Activated CD4-positive, alpha-beta memory T cell treated with anti-CD3 and anti-CD28 coated beads for 36 hours (primary cell): ENCODE data around the gene TAPBP. TPM values are rescaled to one million over a fixed set of nuclear protein-coding genes. Genes with fewer than 3 reads are reported as not detected.

ENCODE experiments used
- CTCF ChIA-PET: fragments of 350-600 bp; sonication (Branson Sonifier 250); formaldehyde crosslinking; loops from one replicate; lab custom pipeline; 2021; ENCODE audit warnings: antibody characterized with exemption, inconsistent platforms; lab: Charles Lee
- POLR2A ChIA-PET: fragments of 350-600 bp; sonication (Branson Sonifier 250); formaldehyde crosslinking; loops from one replicate; lab custom pipeline; 2021; ENCODE audit warnings: antibody characterized with exemption; lab: Charles Lee
- DNase-seq: peaks from one replicate; pipeline ENCODE4 v3.0.0-alpha.2; 2020
- H3K27ac Mint-ChIP-seq: one replicate; pipeline ENCODE4 v1.8.0; 2021; ENCODE audit warnings: mixed read lengths
- H3K27me3 Mint-ChIP-seq: one replicate; pipeline ENCODE4 v1.8.0; 2021; ENCODE audit warnings: mixed read lengths
- H3K36me3 Mint-ChIP-seq: one replicate; pipeline ENCODE4 v1.8.0; 2021; ENCODE audit warnings: mixed read lengths
- H3K4me1 Mint-ChIP-seq: one replicate; pipeline ENCODE4 v1.8.0; 2021; ENCODE audit warnings: low read depth, mixed read lengths
- H3K4me3 Mint-ChIP-seq: one replicate; pipeline ENCODE4 v1.8.0; 2021; ENCODE audit warnings: mild to moderate bottlenecking, mixed read lengths
- H3K9me3 Mint-ChIP-seq: one replicate; pipeline ENCODE4 v1.8.0; 2021; ENCODE audit warnings: mixed read lengths
- intact Hi-C: fragments of 100-400 bp; cut with micrococcal nuclease; formaldehyde crosslinking; loops from one replicate; pipeline ENCODE4 v1.15.1; 2023
- total RNA-seq, 2 experiments: library from RNA; stranded (reverse); gene quantifications; one replicate each; pipeline ENCODE4 v1.2.3, GENCODE V29; 2021

The TAPBP gene
- total RNA-seq, 2 experiments from 2014 or later = 202 to 213 TPM

- intact Hi-C loops = loop anchor here (5.0 kb wide), 1 partner anchor 95 kb away; the partner anchor contains the start of gene KIFC1
- Mint-ChIP-seq H3K9me3 (no peaks in the 10 kb centered on the region), H3K27ac (peak overlapping the region; percentile 54), H3K27me3 (no peaks in the 10 kb centered on the region), H3K4me3 (peak overlapping the region; percentile 13), H3K4me1 (peaks cover 25% of the 10 kb centered on the region), H3K36me3 (peaks cover 26% of the 10 kb centered on the region)
- CTCF ChIA-PET = interaction anchor here (4.7 kb wide), 1 partner anchor 19 kb away, joined by 31 read pairs; the partner anchor contains the start of gene B3GALT4
- DNase-seq = no peak
- POLR2A ChIA-PET = interaction anchor here (0.8 to 3.3 kb wide), 4 partner anchors 7 to 282 kb away, joined by 3 to 30 read pairs (median 4); partner anchors contain the start of genes PFDN6, RPS18, VPS52 and WDR46
These were observed 17.0 kb downstream of the TAPBP start for GRCh38 chr6:33296797-33297405.

DNA sequence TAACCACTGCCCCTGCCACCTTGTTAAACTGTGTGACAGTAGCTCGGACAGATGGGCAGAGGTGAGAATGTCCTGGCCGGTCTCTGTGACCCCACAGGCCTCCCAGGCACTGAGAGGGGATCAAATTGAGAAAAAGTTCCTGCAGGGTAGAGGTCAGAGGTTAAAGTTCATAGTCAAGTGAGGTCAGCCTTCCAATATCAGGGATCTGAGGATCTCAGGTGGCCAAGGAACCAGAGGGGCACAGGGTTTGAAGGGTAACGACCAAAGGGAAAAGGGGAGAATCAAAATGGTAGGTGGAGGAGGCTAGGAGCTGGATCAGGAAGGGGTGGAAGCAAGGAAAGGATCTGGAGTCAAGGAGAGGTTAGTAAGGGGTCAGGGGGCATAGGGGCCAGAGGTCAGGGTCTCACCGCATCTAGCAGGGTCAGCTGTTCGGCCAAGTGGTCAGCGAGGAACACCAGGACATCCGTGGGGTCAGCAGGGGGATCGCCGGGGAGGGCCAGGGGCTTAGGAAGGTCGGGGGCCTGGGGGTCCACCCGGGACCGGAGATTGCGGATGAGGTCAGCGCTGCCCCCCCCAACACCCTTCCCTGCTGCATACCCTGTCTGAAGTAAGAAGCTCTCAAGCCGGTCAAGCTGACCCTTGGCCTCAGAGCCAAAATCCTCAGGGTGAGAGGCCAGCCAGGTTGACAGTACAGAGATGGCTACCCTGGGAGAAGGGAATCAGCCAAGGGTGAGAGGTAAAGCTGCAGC lies 18.1 kb downstream of the TAPBP start:
- H3K36me3 Mint-ChIP-seq = peaks cover 19% of the 10 kb centered on the region
- no peak for DNase-seq
- no peak overlapping the region for H3K27ac Mint-ChIP-seq
- peaks cover 28% of the 10 kb centered on the region for H3K4me1 Mint-ChIP-seq
- CTCF ChIA-PET = interaction anchor here (4.7 kb wide), 1 partner anchor 18 kb away, joined by 31 read pairs; the partner anchor contains the start of gene B3GALT4
- no peak overlapping the region for H3K4me3 Mint-ChIP-seq
- no peaks in the 10 kb centered on the region for H3K27me3 Mint-ChIP-seq
- intact Hi-C loops = loop anchor here (5.0 kb wide), 1 partner anchor 97 kb away; the partner anchor contains the start of gene KIFC1
- no peaks in the 10 kb centered on the region for H3K9me3 Mint-ChIP-seq
- POLR2A ChIA-PET = no interaction called here

- ChIA-PET POLR2A (no interaction called here), CTCF (no interaction called here)
- no peak for DNase-seq
- Mint-ChIP-seq H3K27me3 (no peaks in the 10 kb centered on the region), H3K36me3 (peaks cover 9% of the 10 kb centered on the region), H3K27ac (peak overlapping the region; percentile 26), H3K4me3 (no peak overlapping the region), H3K4me1 (peaks cover 30% of the 10 kb centered on the region), H3K9me3 (no peaks in the 10 kb centered on the region)
- intact Hi-C loops = no loop called here
These were observed 19.6 kb downstream of the TAPBP start for GRCh38 chr6:33294086-33294823.

DNA sequence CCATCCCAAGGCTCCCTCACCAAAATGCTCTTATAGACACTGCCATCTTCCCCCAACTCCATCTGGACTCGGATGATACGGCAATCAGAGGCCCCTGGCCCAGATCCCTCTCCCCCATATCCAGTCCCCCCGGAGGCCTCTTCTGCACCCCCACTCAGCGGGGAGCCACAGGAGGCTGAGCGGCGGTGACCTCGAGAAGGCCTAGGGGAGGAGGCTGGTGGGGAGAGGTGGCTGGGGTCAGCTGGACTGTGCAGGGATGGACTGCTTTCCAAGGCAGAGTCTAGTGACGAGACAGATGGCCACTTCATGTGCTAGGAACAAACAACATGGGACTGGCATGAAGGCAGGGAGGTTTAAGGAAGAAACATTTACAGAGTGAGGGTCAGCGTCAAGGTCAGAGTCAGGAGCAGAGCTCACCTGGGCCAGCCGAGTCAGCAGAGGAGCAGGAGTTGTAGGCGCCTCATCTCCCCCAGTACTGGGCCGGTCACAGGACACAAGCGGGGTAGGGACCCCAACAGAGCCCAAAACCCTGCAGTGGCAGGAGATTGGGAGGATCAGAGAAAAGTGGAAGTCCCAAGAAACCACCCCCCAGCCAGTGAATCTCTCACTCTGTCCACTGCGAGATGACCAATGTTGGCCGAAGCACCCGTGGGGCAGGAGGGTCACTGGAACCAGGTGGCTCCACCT lies 20.7 kb downstream of the TAPBP start:
- Mint-ChIP-seq H3K27me3 (no peaks in the 10 kb centered on the region), H3K4me1 (peaks cover 35% of the 10 kb centered on the region), H3K4me3 (no peak overlapping the region), H3K27ac (no peak overlapping the region), H3K36me3 (peaks cover 9% of the 10 kb centered on the region), H3K9me3 (no peaks in the 10 kb centered on the region)
- CTCF ChIA-PET = no interaction called here
- POLR2A ChIA-PET = no interaction called here
- no peak for DNase-seq
- intact Hi-C loops = no loop called here

GRCh38 chr6:33290459-33290858 lies 23.4 kb downstream of the TAPBP start:
- ChIA-PET CTCF (interaction anchor here (2.4 to 4.9 kb wide), 3 partner anchors 9 to 100 kb away, joined by 6 to 37 read pairs (median 18); partner anchors contain the start of genes B3GALT4 and RGL2), POLR2A (interaction anchor here (0.6 to 3.7 kb wide), 5 partner anchors 8 to 246 kb away, joined by 3 to 40 read pairs (median 12); partner anchors contain the start of genes B3GALT4, RGL2 and TAPBP)
- H3K27ac Mint-ChIP-seq = peak overlapping the region; percentile 80
- peaks cover 25% of the 10 kb centered on the region for H3K36me3 Mint-ChIP-seq
- no peak for DNase-seq
- intact Hi-C loops = no loop called here
- peak overlapping the region; percentile 98 for H3K4me3 Mint-ChIP-seq
- H3K9me3 Mint-ChIP-seq = no peaks in the 10 kb centered on the region
- H3K27me3 Mint-ChIP-seq = no peaks in the 10 kb centered on the region
- H3K4me1 Mint-ChIP-seq = peaks cover 41% of the 10 kb centered on the region

- peaks cover 25% of the 10 kb centered on the region for H3K36me3 Mint-ChIP-seq
These were observed 24.0 kb downstream of the TAPBP start for GRCh38 chr6:33289784-33290315.

DNA sequence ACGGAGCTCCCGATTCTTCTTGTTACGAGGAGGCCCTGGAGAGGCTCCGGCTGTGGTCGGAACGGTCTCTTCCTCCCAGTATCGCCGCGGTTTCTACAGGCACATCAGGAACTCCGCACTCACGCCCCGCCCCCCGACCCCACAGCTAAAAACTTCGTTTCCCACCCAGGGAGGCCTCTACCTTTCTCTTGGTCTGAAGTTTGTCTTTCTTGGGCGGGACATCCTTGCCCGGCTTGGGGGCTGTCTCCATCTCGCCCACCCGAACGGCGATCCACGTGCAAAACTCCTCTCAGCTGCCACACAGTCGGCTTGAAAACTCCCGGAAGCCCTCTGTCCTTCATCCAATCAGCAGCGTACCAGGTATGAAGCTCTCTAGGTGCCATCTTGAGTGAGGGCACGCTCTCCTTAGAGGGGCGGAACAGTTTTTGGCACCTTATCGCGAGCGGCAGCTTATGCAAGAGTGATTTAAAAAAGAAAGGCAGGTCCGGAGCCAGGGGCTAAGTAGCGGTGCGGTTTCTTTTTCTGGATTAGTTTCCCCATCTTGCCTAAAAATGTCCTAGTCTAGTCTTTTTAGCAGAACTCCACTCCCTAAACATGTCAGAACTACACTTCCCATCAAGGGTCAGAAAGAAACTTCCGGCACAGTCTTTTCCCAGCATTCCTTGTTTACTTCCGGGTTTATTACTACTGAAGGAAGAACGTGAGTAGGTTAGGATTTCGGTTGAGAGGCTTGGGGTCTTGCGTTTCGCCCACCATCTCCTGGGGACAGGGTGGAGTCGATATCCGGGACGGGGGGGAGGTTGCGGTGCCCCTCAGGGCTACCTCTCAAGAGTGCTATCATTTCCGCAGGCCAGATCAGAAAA lies 24.7 kb downstream of the TAPBP start, which contains the start of the genes PFDN6 and WDR46:
Gene PFDN6, plus strand, starts transcription at position 681 of the 863 bp plus-strand sequence. CDS start 256 bp downstream, outside the sequence.
Gene WDR46, minus strand, starts transcription at position 319 of the 863 bp plus-strand sequence. Its CDS starts 69 bp downstream, at position 250.
- intact Hi-C loops = loop anchor here (1.0 kb wide), 5 partner anchors 10 to 40 kb away; partner anchors contain the start of genes B3GALT4 and VPS52
- H3K4me1 Mint-ChIP-seq = peaks cover 41% of the 10 kb centered on the region
- no peaks in the 10 kb centered on the region for H3K27me3 Mint-ChIP-seq
- peaks cover 27% of the 10 kb centered on the region for H3K36me3 Mint-ChIP-seq
- H3K27ac Mint-ChIP-seq = peak within 1 kb of the TSS; percentile 80
- DNase-seq = peak; percentile 89
- H3K9me3 Mint-ChIP-seq = no peaks in the 10 kb centered on the region
- POLR2A ChIA-PET = interaction anchor here (0.7 to 3.7 kb wide), 7 partner anchors 9 to 317 kb away, joined by 3 to 40 read pairs (median 12); partner anchors contain the start of genes B3GALT4, RGL2, RPS18 and TAPBP
- CTCF ChIA-PET = interaction anchor here (1.3 to 4.9 kb wide), 5 partner anchors 10 to 102 kb away, joined by 4 to 37 read pairs (median 6); partner anchors contain the start of genes B3GALT4, RGL2, RPS18 and VPS52
- peak within 1 kb of the TSS; percentile 98 for H3K4me3 Mint-ChIP-seq

More at GRCh38 chr6:33289784-33290315, 24.0 kb downstream of the TAPBP start:
- CTCF ChIA-PET = interaction anchor here (1.3 to 4.9 kb wide), 5 partner anchors 9 to 101 kb away, joined by 4 to 37 read pairs (median 6); partner anchors contain the start of genes B3GALT4, RGL2, RPS18 and VPS52
- intact Hi-C loops = loop anchor here (1.0 kb wide), 5 partner anchors 9 to 41 kb away; partner anchors contain the start of genes B3GALT4 and VPS52
- Mint-ChIP-seq H3K27me3 (no peaks in the 10 kb centered on the region), H3K4me1 (peaks cover 41% of the 10 kb centered on the region), H3K4me3 (peak overlapping the region; percentile 98), H3K27ac (peak overlapping the region; percentile 80), H3K9me3 (no peaks in the 10 kb centered on the region)
- POLR2A ChIA-PET = interaction anchor here (1.4 to 3.7 kb wide), 6 partner anchors 9 to 39 kb away, joined by 4 to 40 read pairs (median 18); partner anchors contain the start of genes B3GALT4, RGL2, RPS18 and TAPBP
- DNase-seq = no peak

GRCh38 chr6:33288141-33288920 lies 25.5 kb downstream of the TAPBP start:
- intact Hi-C loops = no loop called here
- POLR2A ChIA-PET = interaction anchor here (0.7 to 3.7 kb wide), 7 partner anchors 10 to 317 kb away, joined by 3 to 40 read pairs (median 12); partner anchors contain the start of genes B3GALT4, RGL2, RPS18 and TAPBP
- Mint-ChIP-seq H3K36me3 (peaks cover 27% of the 10 kb centered on the region), H3K4me1 (peaks cover 41% of the 10 kb centered on the region), H3K27me3 (no peaks in the 10 kb centered on the region), H3K4me3 (peak overlapping the region; percentile 98), H3K27ac (peak overlapping the region; percentile 80), H3K9me3 (no peaks in the 10 kb centered on the region)
- no peak for DNase-seq
- CTCF ChIA-PET = interaction anchor here (0.9 to 4.9 kb wide), 5 partner anchors 11 to 102 kb away, joined by 3 to 37 read pairs (median 6); partner anchors contain the start of genes B3GALT4 and RGL2
